Activated T-helper 1 cell treated with Interleukin-2 at 50 U/mL for 16 hours (primary cell): ENCODE results near the gene ATP9A.
"Not testable (repeated sequence)": the region's sequence is repeated elsewhere in the genome, so short reads cannot be mapped to it uniquely, and the experiment has no call there.

Experiments
- DNase-seq: peaks from one replicate; pipeline ENCODE4 v3.0.0-alpha.2; 2020; ENCODE audit warnings: low read depth

The ATP9A gene

DNA sequence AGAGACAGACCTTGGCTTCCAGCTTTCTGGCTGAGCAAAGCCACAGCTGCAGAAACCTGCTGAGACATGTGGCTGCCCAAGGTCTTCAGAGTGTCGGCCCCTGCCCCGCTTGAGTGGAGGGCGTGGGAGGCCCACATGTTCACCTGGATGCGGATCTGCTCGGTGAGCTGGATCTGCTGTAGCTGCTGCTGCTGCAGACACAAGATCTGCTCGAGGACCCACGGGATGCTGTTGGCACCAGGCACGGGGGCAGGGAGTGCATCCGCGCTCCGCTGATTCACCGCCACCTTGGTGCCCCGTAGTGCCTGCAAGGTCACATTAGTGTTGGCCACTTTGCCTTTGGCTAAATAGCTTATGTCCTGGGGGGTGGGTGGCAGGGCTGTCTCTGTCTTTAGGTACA lies 23.4 kb upstream of the ATP9A start:
- no peak for DNase-seq

DNA sequence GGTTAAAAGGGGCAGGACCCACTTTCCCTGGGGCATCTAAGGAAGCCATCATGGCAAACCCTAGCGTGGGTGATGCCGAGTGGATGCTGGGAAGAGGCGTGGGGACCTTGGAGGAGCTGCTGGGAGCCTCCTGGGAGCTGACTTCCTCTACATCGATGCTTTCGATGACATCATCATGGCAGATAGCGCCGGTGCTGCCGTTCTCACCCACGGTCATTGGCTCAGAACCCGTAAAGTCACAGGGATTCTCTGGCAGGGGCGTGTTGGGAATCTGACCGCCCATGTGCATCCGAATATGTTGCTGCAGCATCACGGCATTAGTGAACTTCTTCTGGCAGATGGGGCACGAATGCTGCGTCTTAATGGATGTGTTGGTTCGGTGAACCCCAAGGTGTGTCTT lies 22.1 kb upstream of the ATP9A start:
- no peak for DNase-seq

DNA sequence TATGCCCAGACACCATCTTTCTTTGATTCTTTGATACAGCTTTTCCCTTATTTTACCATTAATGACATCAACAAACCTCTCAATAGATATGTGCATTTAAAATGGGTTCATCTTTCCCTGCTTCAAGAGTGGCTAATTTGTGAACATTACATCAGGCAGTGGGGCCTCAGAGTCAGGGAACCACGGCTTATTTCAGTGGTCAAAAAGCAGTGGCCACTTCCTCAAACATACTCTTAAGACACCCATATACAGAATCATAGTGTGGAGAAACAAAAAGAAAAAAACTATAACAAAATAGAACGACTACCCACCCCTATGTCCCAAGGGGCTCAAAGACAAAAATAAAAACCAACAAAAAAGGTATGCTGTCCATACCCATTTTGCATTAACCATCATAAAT lies 21.2 kb upstream of the ATP9A start:
- DNase-seq = no peak

DNA sequence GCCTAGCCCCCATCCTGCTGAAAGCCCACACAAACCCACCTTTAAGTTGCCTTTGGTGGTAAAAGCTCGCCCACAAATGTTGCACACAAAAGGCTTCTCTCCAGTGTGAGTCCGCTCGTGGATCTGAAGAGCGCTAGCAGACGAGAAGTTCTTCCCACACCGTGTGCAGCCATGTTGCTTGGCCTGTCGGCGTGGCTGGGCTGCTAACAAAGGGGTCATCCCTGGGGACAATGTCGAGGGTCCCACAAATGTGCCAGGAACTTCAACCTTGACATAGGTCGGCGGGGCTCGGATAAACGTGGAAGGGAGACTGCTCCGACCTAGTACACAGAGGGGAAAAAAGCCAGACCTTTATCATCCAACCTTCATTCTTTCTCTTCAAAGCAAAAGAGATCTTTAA lies 20.6 kb upstream of the ATP9A start:
- no peak for DNase-seq

DNA sequence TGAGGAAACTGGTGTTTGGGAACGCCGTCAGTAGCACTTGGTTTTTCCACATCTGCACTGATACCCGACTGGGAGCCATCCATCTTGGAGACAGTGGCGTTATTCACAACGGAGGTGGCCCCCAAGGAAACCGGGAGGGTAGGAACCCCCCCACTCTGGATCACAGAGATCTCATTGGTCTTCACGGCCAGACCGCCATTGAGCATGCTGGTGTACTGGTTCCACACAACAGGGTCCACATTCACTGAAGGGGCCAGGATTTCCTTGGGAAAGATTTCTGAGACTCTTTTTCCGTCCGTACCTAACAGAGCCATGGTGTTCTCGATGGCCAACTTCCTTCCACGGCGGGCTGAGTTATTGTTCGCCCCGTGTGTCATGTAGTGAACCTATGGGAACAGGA lies 16.1 kb upstream of the ATP9A start:
- no peak for DNase-seq

DNA sequence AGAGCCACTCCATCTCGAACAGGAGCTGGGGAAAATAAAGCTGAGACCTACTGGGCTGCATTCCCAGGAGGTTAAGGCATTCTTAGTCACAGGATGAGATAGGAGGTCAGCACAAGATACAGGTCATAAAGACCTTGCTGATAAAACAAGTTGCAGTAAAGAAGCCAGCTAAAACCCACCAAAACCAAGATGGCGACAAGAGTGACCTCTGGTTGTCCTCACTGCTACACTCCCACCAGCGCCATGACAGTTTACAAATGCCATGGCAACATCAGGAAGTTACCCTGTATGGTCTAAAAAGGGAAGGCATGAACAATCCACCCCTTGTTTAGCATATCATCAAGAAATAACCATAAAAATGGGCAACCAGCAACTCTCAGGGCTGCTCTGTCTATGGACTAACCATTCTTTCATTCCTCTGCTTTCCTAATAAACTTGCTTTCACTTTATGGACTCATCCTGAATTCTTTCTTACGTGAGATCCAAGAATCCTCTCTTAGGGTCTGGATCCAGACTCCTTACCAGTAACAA lies 10.1 kb upstream of the ATP9A start:
- DNase-seq = not testable (repeated sequence)

DNA sequence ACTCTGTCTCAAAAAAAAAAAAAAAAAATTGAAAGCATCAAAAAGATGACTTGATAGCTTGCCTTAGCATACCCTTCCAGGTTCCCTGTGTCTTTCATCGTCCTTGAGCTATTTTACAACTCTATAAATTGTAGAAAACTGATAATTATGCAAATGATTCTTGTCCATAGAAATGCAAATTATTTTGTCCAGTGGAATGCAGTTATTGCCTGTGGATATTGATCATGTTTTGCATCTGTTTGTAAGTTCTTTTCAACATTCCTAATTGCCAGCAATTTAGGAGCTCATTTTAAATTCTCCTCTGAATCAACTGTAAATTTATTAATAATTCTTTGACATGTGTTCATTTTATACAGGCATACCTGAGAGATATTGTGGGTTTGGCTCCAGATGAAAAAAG lies 7.1 kb upstream of the ATP9A start:
- no peak for DNase-seq

GRCh38 chr20:51772236-51772635 lies 4.0 kb upstream of the ATP9A start:
- no peak for DNase-seq

- DNase-seq = no peak
Measured at GRCh38 chr20:51769976-51770615, 1.9 kb upstream of the ATP9A start.

- no peak for DNase-seq
Measured at GRCh38 chr20:51768759-51769517, 748 bp upstream of the ATP9A start.

GRCh38 chr20:51766994-51767866 lies 960 bp downstream of the ATP9A start:
- no peak for DNase-seq

GRCh38 chr20:51765381-51765780 lies 2.8 kb downstream of the ATP9A start:
- not testable (repeated sequence) for DNase-seq

GRCh38 chr20:51763965-51764602 lies 4.1 kb downstream of the ATP9A start:
- no peak for DNase-seq

DNA sequence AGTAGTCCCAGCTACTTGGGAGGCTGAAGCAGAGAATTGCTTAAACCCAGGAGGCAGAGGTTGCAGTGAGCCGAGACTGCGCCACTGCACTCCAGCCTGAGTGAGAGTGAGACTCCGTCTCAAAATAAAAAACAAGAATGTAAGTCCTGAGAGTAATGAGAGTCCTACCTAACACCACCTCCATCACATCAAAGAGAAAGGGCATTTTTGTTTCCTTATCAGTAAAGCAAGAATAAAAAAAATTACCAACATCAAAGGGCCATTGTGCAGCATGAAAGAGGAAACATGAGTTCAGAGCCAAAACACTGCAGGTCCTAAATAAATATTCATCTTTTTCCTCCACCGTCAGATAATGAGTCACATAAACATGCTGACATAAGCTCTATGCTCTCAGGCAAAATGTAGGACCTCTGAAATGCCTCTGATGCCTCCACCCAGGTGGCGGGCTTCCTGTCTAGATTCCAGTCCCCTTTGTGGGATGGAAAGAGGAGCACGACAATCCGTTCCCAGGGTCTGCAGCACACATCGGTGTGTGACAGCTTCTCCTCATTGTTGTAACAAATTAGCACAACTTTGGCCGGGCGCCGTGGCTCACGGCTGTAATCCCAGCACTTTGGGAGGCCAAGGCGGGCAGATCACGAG lies 7.2 kb downstream of the ATP9A start:
- DNase-seq = no peak

GRCh38 chr20:51759769-51760510 lies 8.2 kb downstream of the ATP9A start:
- DNase-seq = no peak

DNA sequence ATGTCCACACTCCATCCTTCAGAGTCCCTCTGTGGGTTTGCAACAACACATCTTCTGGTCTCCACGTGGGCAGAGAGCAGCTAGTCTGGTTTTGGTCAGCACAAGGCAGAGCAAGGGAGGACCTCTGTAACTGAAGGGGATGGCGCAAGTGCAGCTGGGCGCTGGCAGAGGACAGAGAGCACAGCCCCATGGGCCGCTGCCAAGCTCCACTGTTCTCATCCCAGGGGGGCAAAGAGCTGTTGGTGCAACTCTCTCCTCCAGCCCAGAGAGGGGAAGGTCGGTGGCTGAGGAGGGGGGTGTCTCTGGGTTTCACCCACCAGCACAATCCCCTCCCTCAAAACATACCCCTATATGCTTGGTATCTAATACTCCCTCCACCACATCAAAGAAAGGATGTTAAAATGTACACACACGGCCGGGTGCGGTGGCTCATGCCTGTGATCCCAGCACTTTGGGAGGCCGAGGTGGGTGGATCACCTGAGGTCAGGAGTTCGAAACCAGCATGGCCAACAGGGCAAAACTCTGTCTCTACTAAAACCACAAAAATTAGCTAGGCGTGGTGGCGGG lies 9.1 kb downstream of the ATP9A start:
- no peak for DNase-seq

GRCh38 chr20:51757226-51757625 lies 11.0 kb downstream of the ATP9A start:
- no peak for DNase-seq

DNA sequence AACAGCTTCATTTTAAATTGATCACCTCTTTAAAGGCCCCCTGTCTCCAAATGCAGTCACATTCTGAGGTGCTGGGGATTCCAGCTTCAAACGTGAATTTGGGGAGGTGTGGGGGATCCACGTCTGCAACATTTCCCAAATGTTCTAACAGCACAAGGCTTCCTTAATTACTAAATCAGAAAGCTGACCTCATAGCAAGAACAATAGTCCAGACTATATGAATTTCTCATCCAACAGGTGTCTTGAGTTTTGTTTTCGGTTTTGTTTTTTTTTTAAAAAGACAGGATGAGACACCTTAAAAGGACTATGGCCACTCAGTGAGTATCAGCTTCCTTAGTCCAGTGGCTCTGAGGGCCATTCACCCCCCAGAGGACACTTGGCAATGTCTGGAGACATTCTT lies 11.5 kb downstream of the ATP9A start:
- no peak for DNase-seq

DNA sequence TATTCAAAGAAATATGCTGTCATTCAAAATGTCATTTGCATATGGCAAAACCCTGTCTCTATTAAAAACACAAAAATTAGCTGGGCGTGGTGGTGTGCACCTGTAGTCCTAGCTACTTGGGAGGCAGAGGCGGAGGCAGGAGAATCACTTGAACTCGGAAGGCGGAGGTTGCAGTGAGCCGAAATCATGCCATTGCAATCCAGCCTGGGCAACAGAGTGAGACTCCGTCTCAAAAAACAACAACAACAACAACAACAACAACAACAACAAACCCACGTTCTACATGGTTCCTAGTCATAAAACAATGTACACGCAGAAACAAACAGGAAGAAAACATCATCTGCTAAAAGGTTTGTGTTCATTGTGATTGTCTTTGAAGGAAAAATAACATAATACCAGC lies 15.0 kb downstream of the ATP9A start:
- not testable (repeated sequence) for DNase-seq

DNA sequence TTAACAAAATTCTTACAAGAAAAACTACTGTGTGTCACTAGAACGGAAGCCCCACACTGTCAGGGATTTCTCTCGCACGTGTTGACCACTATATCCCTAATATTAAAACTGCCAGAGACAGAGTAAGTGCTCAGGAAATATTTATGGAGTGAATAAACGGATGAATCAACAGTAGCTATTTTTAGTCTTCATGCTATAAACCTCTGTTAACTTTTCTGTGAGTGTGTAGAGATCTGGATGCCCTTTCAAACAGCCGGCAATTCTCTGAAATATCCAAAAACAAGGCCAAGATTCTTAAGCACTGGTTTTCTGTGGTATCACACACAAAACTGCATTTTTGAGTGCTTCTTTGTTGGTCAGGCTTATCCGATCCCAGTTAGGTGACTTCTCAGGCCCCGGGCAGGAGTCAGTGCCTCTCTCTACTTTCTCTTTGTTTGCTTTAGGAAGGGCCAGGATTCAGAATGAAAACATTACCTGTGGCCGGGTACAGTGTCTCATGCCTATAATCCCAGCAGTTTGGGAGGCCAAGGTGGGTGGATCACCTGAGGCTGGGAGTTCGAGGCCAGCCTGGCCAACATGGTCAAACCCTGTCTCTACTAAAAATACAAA lies 15.7 kb downstream of the ATP9A start:
- DNase-seq = no peak
